ENCODE measurements around the gene SDK1.
A peak's percentile ranks its signal among the peaks of the same experiment; 100 is the strongest.

Gene SDK1

GRCh38 chr7:3349126-3349525 is 48.1 kb downstream of the SDK1 start:
- Histone ChIP-seq H3K36me3 (ENCODE audit: insufficient read depth, low read length) (no peaks in the 10 kb centered on the region), H3K27me3 (ENCODE audit: control insufficient read depth in 1 of 2, insufficient read depth in 2 of 2, low read length in 2 of 2) (no peaks in the 10 kb centered on the region), H3K4me1 (ENCODE audit: insufficient read depth, low read length) (no peaks in the 10 kb centered on the region), H3K9me3 (ENCODE audit: low read length) (no peaks in the 10 kb centered on the region), H3K27ac (ENCODE audit: low read depth, low read length) (no peak overlapping the region), H3K4me3 (ENCODE audit: low read depth in 1 of 2, low read length in 2 of 2) (no peak overlapping the region), H3K9ac (ENCODE audit: low read length) (no peak overlapping the region)

- peak overlapping the region; percentile 40 for H3K27ac ChIP-seq (ENCODE audit: low read depth, low read length)
- no peaks in the 10 kb centered on the region for H3K4me1 ChIP-seq (ENCODE audit: insufficient read depth, low read length)
- H3K9ac ChIP-seq (ENCODE audit: low read length) = no peak overlapping the region
- no peaks in the 10 kb centered on the region for H3K36me3 ChIP-seq (ENCODE audit: insufficient read depth, low read length)
- H3K4me3 ChIP-seq (ENCODE audit: low read depth in 1 of 2, low read length in 2 of 2) = no peak overlapping the region
- no peaks in the 10 kb centered on the region for H3K27me3 ChIP-seq (ENCODE audit: control insufficient read depth in 1 of 2, insufficient read depth in 2 of 2, low read length in 2 of 2)
- H3K9me3 ChIP-seq (ENCODE audit: low read length) = no peaks in the 10 kb centered on the region
These were observed 55.1 kb downstream of the SDK1 start for GRCh38 chr7:3356173-3356572.

GRCh38 chr7:3358991-3359390 is 57.9 kb downstream of the SDK1 start:
- no peaks in the 10 kb centered on the region for H3K27me3 ChIP-seq (ENCODE audit: control insufficient read depth in 1 of 2, insufficient read depth in 2 of 2, low read length in 2 of 2)
- no peaks in the 10 kb centered on the region for H3K36me3 ChIP-seq (ENCODE audit: insufficient read depth, low read length)
- H3K9ac ChIP-seq (ENCODE audit: low read length) = no peak overlapping the region
- H3K9me3 ChIP-seq (ENCODE audit: low read length) = no peaks in the 10 kb centered on the region
- no peak overlapping the region for H3K4me3 ChIP-seq (ENCODE audit: low read depth in 1 of 2, low read length in 2 of 2)
- H3K27ac ChIP-seq (ENCODE audit: low read depth, low read length) = no peak overlapping the region
- H3K4me1 ChIP-seq (ENCODE audit: insufficient read depth, low read length) = no peaks in the 10 kb centered on the region

- H3K9me3 ChIP-seq (ENCODE audit: low read length) = no peaks in the 10 kb centered on the region
- H3K9ac ChIP-seq (ENCODE audit: low read length) = no peak overlapping the region
- no peak overlapping the region for H3K27ac ChIP-seq (ENCODE audit: low read depth, low read length)
- no peaks in the 10 kb centered on the region for H3K27me3 ChIP-seq (ENCODE audit: control insufficient read depth in 1 of 2, insufficient read depth in 2 of 2, low read length in 2 of 2)
- no peak overlapping the region for H3K4me3 ChIP-seq (ENCODE audit: low read depth in 1 of 2, low read length in 2 of 2)
- peaks cover 21% of the 10 kb centered on the region for H3K4me1 ChIP-seq (ENCODE audit: insufficient read depth, low read length)
- no peaks in the 10 kb centered on the region for H3K36me3 ChIP-seq (ENCODE audit: insufficient read depth, low read length)
These were observed 66.2 kb downstream of the SDK1 start for GRCh38 chr7:3367261-3367660.

- Histone ChIP-seq H3K4me3 (ENCODE audit: low read depth in 1 of 2, low read length in 2 of 2) (no peak overlapping the region), H3K9me3 (ENCODE audit: low read length) (no peaks in the 10 kb centered on the region), H3K4me1 (ENCODE audit: insufficient read depth, low read length) (peaks cover 21% of the 10 kb centered on the region), H3K27ac (ENCODE audit: low read depth, low read length) (no peak overlapping the region), H3K36me3 (ENCODE audit: insufficient read depth, low read length) (no peaks in the 10 kb centered on the region), H3K27me3 (ENCODE audit: control insufficient read depth in 1 of 2, insufficient read depth in 2 of 2, low read length in 2 of 2) (no peaks in the 10 kb centered on the region), H3K9ac (ENCODE audit: low read length) (no peak overlapping the region)
These were observed 69.2 kb downstream of the SDK1 start for GRCh38 chr7:3370068-3370830.

GRCh38 chr7:3370921-3371320 is 69.9 kb downstream of the SDK1 start:
- H3K27me3 ChIP-seq (ENCODE audit: control insufficient read depth in 1 of 2, insufficient read depth in 2 of 2, low read length in 2 of 2) = no peaks in the 10 kb centered on the region
- no peak overlapping the region for H3K27ac ChIP-seq (ENCODE audit: low read depth, low read length)
- no peak overlapping the region for H3K4me3 ChIP-seq (ENCODE audit: low read depth in 1 of 2, low read length in 2 of 2)
- no peaks in the 10 kb centered on the region for H3K9me3 ChIP-seq (ENCODE audit: low read length)
- H3K4me1 ChIP-seq (ENCODE audit: insufficient read depth, low read length) = peaks cover 21% of the 10 kb centered on the region
- no peaks in the 10 kb centered on the region for H3K36me3 ChIP-seq (ENCODE audit: insufficient read depth, low read length)
- no peak overlapping the region for H3K9ac ChIP-seq (ENCODE audit: low read length)

GRCh38 chr7:3371601-3372000 is 70.5 kb downstream of the SDK1 start:
- Histone ChIP-seq H3K9me3 (ENCODE audit: low read length) (no peaks in the 10 kb centered on the region), H3K4me1 (ENCODE audit: insufficient read depth, low read length) (peaks cover 21% of the 10 kb centered on the region), H3K27me3 (ENCODE audit: control insufficient read depth in 1 of 2, insufficient read depth in 2 of 2, low read length in 2 of 2) (no peaks in the 10 kb centered on the region), H3K4me3 (ENCODE audit: low read depth in 1 of 2, low read length in 2 of 2) (no peak overlapping the region), H3K36me3 (ENCODE audit: insufficient read depth, low read length) (no peaks in the 10 kb centered on the region), H3K27ac (ENCODE audit: low read depth, low read length) (no peak overlapping the region), H3K9ac (ENCODE audit: low read length) (no peak overlapping the region)

- Histone ChIP-seq H3K27me3 (ENCODE audit: control insufficient read depth in 1 of 2, insufficient read depth in 2 of 2, low read length in 2 of 2) (no peaks in the 10 kb centered on the region), H3K9me3 (ENCODE audit: low read length) (no peaks in the 10 kb centered on the region), H3K27ac (ENCODE audit: low read depth, low read length) (no peak overlapping the region), H3K9ac (ENCODE audit: low read length) (no peak overlapping the region), H3K36me3 (ENCODE audit: insufficient read depth, low read length) (no peaks in the 10 kb centered on the region), H3K4me1 (ENCODE audit: insufficient read depth, low read length) (peaks cover 10% of the 10 kb centered on the region), H3K4me3 (ENCODE audit: low read depth in 1 of 2, low read length in 2 of 2) (no peak overlapping the region)
These were observed 73.2 kb downstream of the SDK1 start for GRCh38 chr7:3374239-3374638.

- Histone ChIP-seq H3K4me3 (ENCODE audit: low read depth in 1 of 2, low read length in 2 of 2) (no peak overlapping the region), H3K36me3 (ENCODE audit: insufficient read depth, low read length) (no peaks in the 10 kb centered on the region), H3K9me3 (ENCODE audit: low read length) (no peaks in the 10 kb centered on the region), H3K4me1 (ENCODE audit: insufficient read depth, low read length) (no peaks in the 10 kb centered on the region), H3K27me3 (ENCODE audit: control insufficient read depth in 1 of 2, insufficient read depth in 2 of 2, low read length in 2 of 2) (no peaks in the 10 kb centered on the region), H3K9ac (ENCODE audit: low read length) (no peak overlapping the region), H3K27ac (ENCODE audit: low read depth, low read length) (no peak overlapping the region)
These were observed 77.5 kb downstream of the SDK1 start for GRCh38 chr7:3378390-3379150.

GRCh38 chr7:3380034-3380433 is 79.0 kb downstream of the SDK1 start:
- Histone ChIP-seq H3K36me3 (ENCODE audit: insufficient read depth, low read length) (no peaks in the 10 kb centered on the region), H3K27ac (ENCODE audit: low read depth, low read length) (no peak overlapping the region), H3K4me3 (ENCODE audit: low read depth in 1 of 2, low read length in 2 of 2) (no peak overlapping the region), H3K4me1 (ENCODE audit: insufficient read depth, low read length) (no peaks in the 10 kb centered on the region), H3K27me3 (ENCODE audit: control insufficient read depth in 1 of 2, insufficient read depth in 2 of 2, low read length in 2 of 2) (no peaks in the 10 kb centered on the region), H3K9me3 (ENCODE audit: low read length) (no peaks in the 10 kb centered on the region), H3K9ac (ENCODE audit: low read length) (no peak overlapping the region)

- Histone ChIP-seq H3K9ac (ENCODE audit: low read length) (no peak overlapping the region), H3K9me3 (ENCODE audit: low read length) (no peaks in the 10 kb centered on the region), H3K4me3 (ENCODE audit: low read depth in 1 of 2, low read length in 2 of 2) (no peak overlapping the region), H3K4me1 (ENCODE audit: insufficient read depth, low read length) (no peaks in the 10 kb centered on the region), H3K27ac (ENCODE audit: low read depth, low read length) (no peak overlapping the region), H3K27me3 (ENCODE audit: control insufficient read depth in 1 of 2, insufficient read depth in 2 of 2, low read length in 2 of 2) (no peaks in the 10 kb centered on the region), H3K36me3 (ENCODE audit: insufficient read depth, low read length) (no peaks in the 10 kb centered on the region)
These were observed 80.0 kb downstream of the SDK1 start for GRCh38 chr7:3380886-3381685.

All from muscle layer of colon (tissue), 2 donors.